Cardiac fibroblast (primary cell): ENCODE results near the gene CRACDL.

ENCODE experiments used
- DNase-seq, 2 donors: peaks; one replicate each; pipeline versions ENCODE4 v3.0.0 to v3.0.0-alpha.2; 2010; ENCODE audit warnings: low read depth in 2 of 2
- H3K4me3 ChIP-seq, 2 donors: replicated peaks in 1 of 2; 1 replicate in 1 of 2; 2 replicates in 1 of 2; pipeline ENCODE4 v1.5.1; 2011; ENCODE audit warnings: low read depth in 2 of 2, low read length in 2 of 2, mild to moderate bottlenecking in 2 of 2, moderate library complexity in 1 of 2
- TF ChIP-seq, protein P1 (sequence below): IDR thresholded peaks from one replicate; pipeline ENCODE4 v1.5.1; 2011; ENCODE audit warnings: low read depth, mild to moderate bottlenecking, low read length, inconsistent platforms

Gene CRACDL

DNA sequence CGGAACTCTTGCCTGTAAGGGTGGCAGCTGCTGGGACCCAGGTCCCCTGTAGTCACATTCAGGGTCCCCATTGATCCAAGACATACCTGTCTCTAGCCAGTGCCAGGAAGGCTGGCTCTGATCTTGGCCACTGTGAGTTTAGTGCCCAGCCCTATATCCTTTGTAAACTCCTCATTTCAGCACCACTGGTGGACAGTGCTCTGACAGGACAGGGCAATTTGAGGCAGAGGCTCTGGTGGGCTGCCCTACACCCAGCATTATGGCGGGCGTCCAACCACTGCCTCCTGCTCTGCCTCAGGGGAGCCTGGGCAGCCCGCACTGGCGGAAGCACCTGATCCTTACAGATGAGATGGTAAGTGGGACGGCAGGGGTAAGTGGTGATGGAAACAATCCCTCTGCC lies 149.8 kb downstream of the CRACDL start:
- TF ChIP-seq, protein P1, sequence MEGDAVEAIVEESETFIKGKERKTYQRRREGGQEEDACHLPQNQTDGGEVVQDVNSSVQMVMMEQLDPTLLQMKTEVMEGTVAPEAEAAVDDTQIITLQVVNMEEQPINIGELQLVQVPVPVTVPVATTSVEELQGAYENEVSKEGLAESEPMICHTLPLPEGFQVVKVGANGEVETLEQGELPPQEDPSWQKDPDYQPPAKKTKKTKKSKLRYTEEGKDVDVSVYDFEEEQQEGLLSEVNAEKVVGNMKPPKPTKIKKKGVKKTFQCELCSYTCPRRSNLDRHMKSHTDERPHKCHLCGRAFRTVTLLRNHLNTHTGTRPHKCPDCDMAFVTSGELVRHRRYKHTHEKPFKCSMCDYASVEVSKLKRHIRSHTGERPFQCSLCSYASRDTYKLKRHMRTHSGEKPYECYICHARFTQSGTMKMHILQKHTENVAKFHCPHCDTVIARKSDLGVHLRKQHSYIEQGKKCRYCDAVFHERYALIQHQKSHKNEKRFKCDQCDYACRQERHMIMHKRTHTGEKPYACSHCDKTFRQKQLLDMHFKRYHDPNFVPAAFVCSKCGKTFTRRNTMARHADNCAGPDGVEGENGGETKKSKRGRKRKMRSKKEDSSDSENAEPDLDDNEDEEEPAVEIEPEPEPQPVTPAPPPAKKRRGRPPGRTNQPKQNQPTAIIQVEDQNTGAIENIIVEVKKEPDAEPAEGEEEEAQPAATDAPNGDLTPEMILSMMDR: no peak
- no peak overlapping the region for H3K4me3 ChIP-seq
- DNase-seq: no peak

DNA sequence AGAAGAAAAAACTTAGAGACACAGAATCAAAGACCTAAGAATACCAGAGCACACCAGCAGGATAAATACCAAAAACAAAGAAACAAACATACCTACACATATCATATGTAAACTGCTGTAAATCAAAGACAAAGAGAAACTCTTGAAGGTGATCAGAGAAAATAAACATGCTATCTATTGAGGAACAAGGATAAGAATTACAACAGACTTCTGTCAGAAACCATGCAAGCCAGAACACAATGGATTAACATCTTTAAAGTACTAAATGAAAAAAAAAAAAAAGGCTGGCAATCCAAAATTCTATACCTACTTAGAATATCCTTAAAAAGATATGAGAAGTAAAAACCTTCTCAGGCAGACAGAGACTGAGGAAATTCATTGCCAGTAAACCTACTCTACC lies 153.5 kb downstream of the CRACDL start:
- DNase-seq: no peak
- TF ChIP-seq, protein P1: no peak

DNA sequence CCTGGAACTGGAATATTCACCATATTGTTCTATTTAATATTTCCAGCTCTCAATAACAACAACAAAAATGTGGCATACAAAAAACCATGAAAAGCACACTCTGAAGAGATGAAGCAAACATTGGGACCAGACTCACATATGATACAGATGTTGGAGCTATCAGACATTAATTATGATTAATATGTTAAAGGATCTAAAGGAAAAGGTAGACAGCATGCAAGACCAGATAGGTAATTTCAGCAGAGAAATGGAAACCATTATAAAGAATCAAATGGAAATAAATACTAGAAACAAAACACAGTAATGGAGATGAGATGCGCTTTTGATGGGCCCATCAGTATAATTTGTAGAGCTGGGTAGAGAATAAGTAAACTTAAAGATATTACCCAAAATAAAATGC lies 154.2 kb downstream of the CRACDL start:
- no peak overlapping the region for H3K4me3 ChIP-seq
- DNase-seq: no peak
- TF ChIP-seq, protein P1: no peak

More for the DNA sequence above, 153.5 kb downstream of the CRACDL start:
- H3K4me3 ChIP-seq: no peak overlapping the region

DNA sequence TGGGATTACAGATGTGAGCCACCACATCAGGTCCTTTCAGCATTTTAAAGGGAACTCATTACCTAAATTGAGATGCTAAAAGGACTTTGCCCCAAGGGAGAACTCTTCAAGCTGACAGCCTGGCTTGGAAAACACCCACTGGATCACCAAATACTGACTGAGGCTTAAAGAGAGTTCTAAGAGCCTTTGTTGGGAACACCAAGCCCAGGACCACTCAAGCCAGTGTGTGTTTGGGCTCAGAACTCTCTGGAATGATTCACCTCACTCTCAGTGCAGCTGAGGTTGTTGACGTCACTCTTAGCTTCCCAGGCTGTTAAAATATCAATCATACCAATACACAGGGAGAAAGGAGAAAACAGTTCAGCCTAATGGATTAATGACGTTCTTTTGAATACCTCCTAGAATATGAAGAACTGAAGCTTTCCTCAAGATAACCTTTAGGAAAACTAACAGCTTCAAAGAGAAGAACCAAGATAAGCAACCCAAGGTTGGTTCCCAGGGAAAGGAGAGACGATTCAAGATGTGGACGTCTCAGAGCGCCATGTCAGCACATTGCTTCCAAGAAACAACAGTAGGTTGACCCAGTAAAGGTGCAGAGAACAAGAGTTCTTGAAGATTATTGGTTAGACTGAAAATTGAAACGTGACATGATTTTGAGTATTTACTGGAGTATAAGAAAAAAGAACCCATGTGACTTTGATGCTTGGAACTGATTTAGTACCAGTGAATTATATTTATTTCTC lies 157.1 kb downstream of the CRACDL start:
- peak in 1 of 2 donors; percentile 26 for DNase-seq
- TF ChIP-seq, protein P1: no peak
- no peak overlapping the region for H3K4me3 ChIP-seq

DNA sequence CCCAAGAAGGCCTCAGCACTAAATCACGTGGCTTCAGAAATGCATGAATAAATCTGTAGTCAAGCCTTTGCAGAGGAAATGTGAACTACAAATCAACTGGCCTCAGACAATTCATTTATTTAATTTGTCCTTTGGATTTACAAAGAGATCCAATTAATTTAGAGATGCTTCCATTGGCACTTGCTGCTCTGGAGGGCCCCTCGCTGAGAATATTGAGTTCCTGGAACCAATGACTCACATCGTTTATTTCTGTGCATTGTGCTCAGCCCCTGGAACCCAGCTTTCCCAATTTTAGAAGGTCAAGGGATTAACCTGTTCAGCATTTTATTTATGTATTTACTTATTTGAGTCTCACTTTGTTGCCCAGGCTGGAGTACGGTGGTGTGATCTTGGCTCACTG lies 157.9 kb downstream of the CRACDL start:
- TF ChIP-seq, protein P1: no peak
- no peak for DNase-seq
- H3K4me3 ChIP-seq: no peak overlapping the region

DNA sequence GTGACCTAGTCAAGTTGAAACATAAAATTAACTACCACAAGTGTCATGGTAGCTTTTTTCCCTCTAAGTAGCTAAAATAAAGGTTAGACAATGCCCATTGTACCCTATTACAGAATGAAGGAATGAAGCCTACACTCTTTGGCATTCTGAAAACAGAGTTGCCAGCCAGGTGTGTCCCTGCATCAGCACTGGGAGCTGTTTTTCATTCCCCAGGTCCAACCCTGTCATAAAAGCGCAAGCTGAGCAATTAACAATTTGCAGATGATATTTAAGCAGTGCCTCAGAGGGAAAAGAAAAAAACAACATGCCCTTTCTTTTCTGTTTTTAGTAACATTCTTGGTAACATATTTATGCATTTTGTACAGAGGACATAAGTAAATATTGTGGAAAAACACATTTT lies 158.3 kb downstream of the CRACDL start:
- no peak overlapping the region for H3K4me3 ChIP-seq
- TF ChIP-seq, protein P1: no peak
- DNase-seq: no peak

DNA sequence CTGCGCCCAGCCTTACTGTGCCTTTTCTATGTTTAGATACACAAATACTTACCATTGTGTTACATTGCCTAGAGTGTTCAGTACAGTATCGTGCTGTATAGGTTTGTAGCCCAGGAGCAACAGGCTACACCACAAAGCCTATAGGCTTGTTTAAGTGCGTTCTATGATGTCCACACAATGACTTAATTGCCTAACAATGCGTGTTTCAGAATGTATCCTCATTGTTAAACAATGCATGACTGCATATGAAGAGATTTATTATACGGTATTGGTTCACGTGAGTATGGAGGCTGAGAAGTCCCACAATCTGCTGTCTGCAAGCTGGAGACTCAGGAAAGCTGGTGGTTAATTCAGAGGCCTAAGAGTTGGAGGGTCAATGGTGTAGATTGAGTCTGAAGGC lies 158.9 kb downstream of the CRACDL start:
- no peak overlapping the region for H3K4me3 ChIP-seq
- no peak for DNase-seq
- TF ChIP-seq, protein P1: no peak
